ENCODE measurements around the gene ANKS1A.
"Not testable (repeated sequence)": the region's sequence is repeated elsewhere in the genome, so short reads cannot be mapped to it uniquely, and the experiment has no call there.

ANKS1A gene

DNA sequence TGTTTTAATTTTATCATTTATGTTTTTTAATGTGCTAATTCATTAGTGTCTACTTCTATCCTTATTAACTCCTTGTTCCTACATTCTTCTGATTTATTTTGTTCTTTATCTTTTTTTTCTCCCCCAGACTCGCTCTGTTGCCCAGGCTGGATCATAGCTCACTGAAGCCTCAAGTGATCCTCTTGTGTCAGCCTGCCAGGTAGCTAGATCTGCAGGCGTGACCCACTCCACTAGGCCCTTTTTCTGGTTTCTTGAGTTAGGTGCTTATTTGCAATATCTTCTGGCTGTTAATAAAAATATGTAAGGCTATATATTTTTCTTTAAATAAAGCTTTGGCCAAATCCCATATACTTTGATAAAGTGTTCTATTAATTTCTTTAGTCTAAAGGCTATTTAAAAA, 4.1 kb upstream of the ANKS1A start:
- DNase-seq (ENCODE audit: low read depth, low spot score), result no peak
- Histone ChIP-seq H3K36me3 (ENCODE audit: control insufficient read depth, insufficient read depth, low read length) (no peaks in the 10 kb centered on the region), H3K9me3 (ENCODE audit: control insufficient read depth, insufficient read depth, low read length) (no peaks in the 10 kb centered on the region), H3K4me1 (ENCODE audit: control insufficient read depth, insufficient read depth, low read length) (no peaks in the 10 kb centered on the region), H3K27ac (ENCODE audit: low read length) (no peak overlapping the region), H3K27me3 (ENCODE audit: control insufficient read depth, insufficient read depth, low read length) (no peaks in the 10 kb centered on the region), H3K4me3 (ENCODE audit: low read length) (no peak overlapping the region)
- no CpG with 5 or more reads among the region's 2 CpGs for WGBS (ENCODE audit: insufficient coverage, insufficient read length)

DNA sequence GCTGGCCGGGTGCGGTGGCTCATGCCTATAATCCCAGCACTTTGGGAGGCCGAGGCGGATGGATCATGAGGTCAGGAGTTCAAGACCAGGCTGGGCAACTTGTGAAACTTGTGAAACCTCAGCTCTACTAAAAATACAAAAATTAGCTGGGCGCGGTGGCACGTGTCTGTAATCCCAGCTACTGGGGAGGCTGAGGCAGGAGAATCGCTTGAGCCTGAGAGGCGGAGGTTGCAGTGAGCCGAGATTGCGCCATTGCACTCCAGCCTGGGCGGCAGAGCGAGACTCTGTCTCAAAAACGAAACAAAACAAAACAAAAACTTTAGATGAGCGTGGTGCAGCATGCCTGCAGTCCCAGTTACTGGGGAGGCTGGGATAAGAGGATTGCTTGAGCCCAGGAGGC, 3.2 kb upstream of the ANKS1A start:
- not testable (repeated sequence) for H3K27ac ChIP-seq (ENCODE audit: low read length); H3K9me3 ChIP-seq (ENCODE audit: control insufficient read depth, insufficient read depth, low read length); DNase-seq (ENCODE audit: low read depth, low spot score); H3K4me1 ChIP-seq (ENCODE audit: control insufficient read depth, insufficient read depth, low read length); H3K27me3 ChIP-seq (ENCODE audit: control insufficient read depth, insufficient read depth, low read length); H3K4me3 ChIP-seq (ENCODE audit: low read length); H3K36me3 ChIP-seq (ENCODE audit: control insufficient read depth, insufficient read depth, low read length)
- no CpG with 5 or more reads among the region's 15 CpGs for WGBS (ENCODE audit: insufficient coverage, insufficient read length)

DNA sequence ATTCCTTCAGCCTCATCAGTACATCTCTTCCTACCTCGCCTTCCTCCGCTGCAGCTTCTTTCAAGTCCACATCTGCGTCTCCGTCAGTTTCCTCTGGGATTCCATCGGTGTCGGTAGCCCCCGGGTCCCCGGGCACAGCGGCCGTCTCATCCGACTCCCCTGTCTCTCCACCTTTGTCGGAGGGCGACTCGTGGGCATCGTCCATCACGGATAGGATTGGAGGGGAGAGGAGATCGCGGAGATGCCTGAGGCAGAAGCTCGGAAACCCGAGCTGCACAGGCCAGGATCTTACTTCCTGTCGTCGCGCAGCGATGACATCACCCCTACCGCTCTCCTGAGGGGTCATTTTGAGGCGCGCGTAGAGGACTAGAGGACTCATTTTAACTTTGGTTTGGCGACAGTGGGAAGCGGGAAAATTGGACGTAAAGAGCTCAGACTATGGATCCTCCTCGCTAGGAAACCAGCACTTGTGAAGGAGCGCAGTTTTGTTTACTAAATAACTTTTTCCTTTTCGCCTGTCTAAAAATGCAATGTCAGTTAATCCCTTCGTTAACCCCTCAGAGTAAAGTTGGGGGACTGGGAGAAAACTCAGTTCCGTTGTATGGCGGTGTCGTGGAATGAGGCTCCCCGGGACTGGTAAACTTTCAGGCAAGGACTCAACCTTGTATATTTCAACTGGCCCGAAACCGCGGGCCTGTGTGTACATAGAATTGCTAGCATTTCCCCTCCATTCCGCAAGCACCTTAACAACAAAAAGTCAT, 1.1 kb upstream of the ANKS1A start, which contains the start of gene TAF11:
Gene TAF11 (minus strand): TSS at position 290 of the 761 bp plus-strand sequence. CDS start 85 bp downstream, at position 205.
- no peaks in the 10 kb centered on the region for H3K27me3 ChIP-seq (ENCODE audit: control insufficient read depth, insufficient read depth, low read length)
- no peaks in the 10 kb centered on the region for H3K4me1 ChIP-seq (ENCODE audit: control insufficient read depth, insufficient read depth, low read length)
- no CpG with 5 or more reads among the region's 43 CpGs for WGBS (ENCODE audit: insufficient coverage, insufficient read length)
- H3K27ac ChIP-seq (ENCODE audit: low read length), result no peak within 1 kb of the TSS
- peak within 1 kb of the TSS; percentile 97 for H3K4me3 ChIP-seq (ENCODE audit: low read length)
- peak; percentile 78 for DNase-seq (ENCODE audit: low read depth, low spot score)
- no peaks in the 10 kb centered on the region for H3K36me3 ChIP-seq (ENCODE audit: control insufficient read depth, insufficient read depth, low read length)
- no peaks in the 10 kb centered on the region for H3K9me3 ChIP-seq (ENCODE audit: control insufficient read depth, insufficient read depth, low read length)

DNA sequence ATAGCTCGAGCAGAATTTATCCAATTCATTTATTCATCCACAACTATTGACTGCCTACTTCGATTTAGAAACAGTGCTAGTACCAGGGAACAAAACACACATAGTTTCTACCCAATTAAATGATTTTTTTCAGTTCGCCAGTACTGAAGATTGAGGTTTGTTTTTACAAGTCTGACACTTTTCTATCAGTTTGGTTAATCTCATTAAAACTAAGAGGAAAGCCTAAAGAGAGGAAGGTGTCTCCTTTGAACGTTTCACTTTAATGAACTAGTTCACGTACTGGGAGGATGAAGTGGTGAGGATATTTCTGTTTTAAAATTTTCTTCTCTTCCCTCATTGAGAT, 570 bp upstream of the ANKS1A start:
- no CpG with 5 or more reads among the region's 5 CpGs for WGBS (ENCODE audit: insufficient coverage, insufficient read length)
- H3K9me3 ChIP-seq (ENCODE audit: control insufficient read depth, insufficient read depth, low read length), result no peaks in the 10 kb centered on the region
- H3K4me3 ChIP-seq (ENCODE audit: low read length), result peak overlapping the region; percentile 97; the same call in 1 of the 2 replicates
- no peaks in the 10 kb centered on the region for H3K4me1 ChIP-seq (ENCODE audit: control insufficient read depth, insufficient read depth, low read length)
- no peak overlapping the region for H3K27ac ChIP-seq (ENCODE audit: low read length)
- no peaks in the 10 kb centered on the region for H3K27me3 ChIP-seq (ENCODE audit: control insufficient read depth, insufficient read depth, low read length)
- no peaks in the 10 kb centered on the region for H3K36me3 ChIP-seq (ENCODE audit: control insufficient read depth, insufficient read depth, low read length)
- no peak for DNase-seq (ENCODE audit: low read depth, low spot score)

DNA sequence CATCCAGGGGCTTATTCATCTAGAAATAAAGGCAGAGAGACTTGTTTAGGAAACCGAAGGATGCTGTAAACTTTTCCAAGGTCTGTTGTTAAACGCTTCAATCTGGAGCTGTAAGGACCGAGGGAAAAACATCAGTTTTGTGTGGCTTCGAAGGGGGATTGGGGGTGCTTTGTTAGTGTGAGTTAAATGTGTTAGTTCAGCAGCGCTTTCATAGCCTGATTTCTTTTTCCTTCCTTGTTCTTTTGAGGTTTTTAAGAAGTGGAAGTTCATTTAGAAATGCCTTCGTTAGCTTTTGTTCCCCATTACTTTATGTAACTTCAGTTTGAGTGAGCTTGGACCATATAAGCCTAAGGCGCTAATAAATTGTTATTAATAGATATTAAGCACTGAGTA, 1.5 kb downstream of the ANKS1A start:
- Histone ChIP-seq H3K9me3 (ENCODE audit: control insufficient read depth, insufficient read depth, low read length) (no peaks in the 10 kb centered on the region), H3K27ac (ENCODE audit: low read length) (no peak overlapping the region), H3K4me3 (ENCODE audit: low read length) (no peak overlapping the region; the same call in 1 of the 2 replicates), H3K27me3 (ENCODE audit: control insufficient read depth, insufficient read depth, low read length) (no peaks in the 10 kb centered on the region), H3K36me3 (ENCODE audit: control insufficient read depth, insufficient read depth, low read length) (no peaks in the 10 kb centered on the region), H3K4me1 (ENCODE audit: control insufficient read depth, insufficient read depth, low read length) (no peaks in the 10 kb centered on the region)
- no peak for DNase-seq (ENCODE audit: low read depth, low spot score)
- no CpG with 5 or more reads among the region's 7 CpGs for WGBS (ENCODE audit: insufficient coverage, insufficient read length)

DNA sequence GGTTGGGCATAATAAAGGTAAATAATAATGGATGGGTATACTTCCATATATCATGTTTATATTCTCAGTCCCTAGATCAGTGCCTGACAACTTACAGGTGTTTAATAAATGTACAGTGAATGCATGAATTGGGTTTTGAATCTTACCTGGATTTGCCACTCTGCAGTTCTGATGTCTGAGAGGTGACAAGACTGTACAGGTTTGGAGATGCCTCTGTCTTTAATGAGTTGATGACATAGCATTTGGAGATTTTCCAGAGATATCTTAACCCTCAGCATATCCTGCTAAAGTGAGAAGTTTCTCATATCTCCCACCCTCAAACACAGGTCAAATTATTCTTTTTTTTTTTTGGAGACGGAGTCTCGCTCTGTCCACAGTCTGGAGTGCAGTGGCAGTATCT, 2.2 kb downstream of the ANKS1A start:
- no peaks in the 10 kb centered on the region for H3K36me3 ChIP-seq (ENCODE audit: control insufficient read depth, insufficient read depth, low read length)
- WGBS (ENCODE audit: insufficient coverage, insufficient read length), result no CpG with 5 or more reads among the region's 2 CpGs
- no peak overlapping the region for H3K27ac ChIP-seq (ENCODE audit: low read length)
- H3K9me3 ChIP-seq (ENCODE audit: control insufficient read depth, insufficient read depth, low read length), result no peaks in the 10 kb centered on the region
- H3K27me3 ChIP-seq (ENCODE audit: control insufficient read depth, insufficient read depth, low read length), result no peaks in the 10 kb centered on the region
- H3K4me1 ChIP-seq (ENCODE audit: control insufficient read depth, insufficient read depth, low read length), result no peaks in the 10 kb centered on the region
- DNase-seq (ENCODE audit: low read depth, low spot score), result no peak
- no peak overlapping the region for H3K4me3 ChIP-seq (ENCODE audit: low read length)

DNA sequence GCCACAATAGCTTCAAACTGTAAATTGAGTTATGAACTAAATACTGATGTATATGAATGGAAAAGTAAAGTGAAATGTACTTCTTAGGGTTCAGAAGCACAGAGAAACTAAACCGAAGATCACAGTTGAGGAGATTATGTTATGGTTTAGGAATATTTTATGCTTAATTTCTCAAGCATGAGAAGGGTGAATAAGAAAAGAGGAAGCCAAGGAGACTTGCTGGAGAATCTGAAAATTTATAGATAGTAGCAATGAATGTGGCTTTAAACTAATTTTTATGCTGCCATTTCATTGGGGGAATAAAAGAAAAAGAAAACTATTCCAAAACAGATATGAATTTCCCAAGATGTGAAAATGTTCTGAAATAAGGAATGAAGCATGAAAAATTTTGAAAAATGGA, 5.6 kb downstream of the ANKS1A start:
- no CpG with 5 or more reads among the region's 1 CpG for WGBS (ENCODE audit: insufficient coverage, insufficient read length)
- no peaks in the 10 kb centered on the region for H3K27me3 ChIP-seq (ENCODE audit: control insufficient read depth, insufficient read depth, low read length)
- no peak overlapping the region for H3K27ac ChIP-seq (ENCODE audit: low read length)
- no peaks in the 10 kb centered on the region for H3K4me1 ChIP-seq (ENCODE audit: control insufficient read depth, insufficient read depth, low read length)
- no peaks in the 10 kb centered on the region for H3K36me3 ChIP-seq (ENCODE audit: control insufficient read depth, insufficient read depth, low read length)
- no peaks in the 10 kb centered on the region for H3K9me3 ChIP-seq (ENCODE audit: control insufficient read depth, insufficient read depth, low read length)
- no peak for DNase-seq (ENCODE audit: low read depth, low spot score)
- no peak overlapping the region for H3K4me3 ChIP-seq (ENCODE audit: low read length)

DNA sequence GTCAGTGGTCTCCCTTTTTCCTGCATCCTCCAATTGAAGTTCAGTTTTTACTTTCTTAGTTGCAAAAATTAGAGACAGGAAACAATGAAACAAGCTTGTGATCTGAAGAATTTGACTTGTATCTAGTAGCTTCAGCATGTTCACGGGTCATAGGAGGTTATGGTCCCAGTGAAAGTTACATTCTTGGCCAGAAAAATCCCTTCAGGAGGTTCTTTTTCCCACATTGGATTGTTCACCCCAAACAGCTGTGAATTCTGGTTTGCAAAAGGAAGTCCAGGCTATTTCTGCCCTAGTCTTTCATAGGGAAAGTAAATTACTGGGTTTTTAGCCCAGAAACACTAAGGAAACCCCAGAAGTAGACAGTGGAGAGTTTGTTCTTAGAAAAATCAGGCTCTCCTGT, 8.1 kb downstream of the ANKS1A start:
- H3K36me3 ChIP-seq (ENCODE audit: control insufficient read depth, insufficient read depth, low read length), result no peaks in the 10 kb centered on the region
- DNase-seq (ENCODE audit: low read depth, low spot score), result no peak
- no peaks in the 10 kb centered on the region for H3K27me3 ChIP-seq (ENCODE audit: control insufficient read depth, insufficient read depth, low read length)
- no peak overlapping the region for H3K4me3 ChIP-seq (ENCODE audit: low read length)
- no peaks in the 10 kb centered on the region for H3K9me3 ChIP-seq (ENCODE audit: control insufficient read depth, insufficient read depth, low read length)
- H3K4me1 ChIP-seq (ENCODE audit: control insufficient read depth, insufficient read depth, low read length), result no peaks in the 10 kb centered on the region
- H3K27ac ChIP-seq (ENCODE audit: low read length), result no peak overlapping the region
- no CpG with 5 or more reads among the region's 1 CpG for WGBS (ENCODE audit: insufficient coverage, insufficient read length)

DNA sequence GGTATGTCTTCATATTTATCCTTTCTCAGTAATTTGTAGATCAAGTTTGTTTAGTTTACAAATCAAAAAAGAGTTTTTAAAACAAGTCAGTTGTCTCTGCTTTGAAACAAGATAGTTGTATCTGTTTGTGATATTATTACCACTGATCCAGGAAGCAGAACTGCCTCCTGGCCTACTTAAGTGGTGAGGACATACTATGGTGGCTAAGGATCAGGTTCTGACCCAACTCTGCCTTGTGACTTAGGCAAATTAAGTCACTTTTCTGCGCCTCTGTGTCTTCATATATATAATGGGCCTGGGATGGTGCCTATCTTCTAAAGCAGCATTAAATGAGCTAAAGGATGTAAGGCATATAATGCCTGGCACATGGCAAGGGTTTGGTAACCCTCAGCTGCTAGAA, 8.7 kb downstream of the ANKS1A start:
- H3K4me1 ChIP-seq (ENCODE audit: control insufficient read depth, insufficient read depth, low read length), result no peaks in the 10 kb centered on the region
- WGBS (ENCODE audit: insufficient coverage, insufficient read length), result no CpG with 5 or more reads among the region's 1 CpG
- no peak for DNase-seq (ENCODE audit: low read depth, low spot score)
- no peak overlapping the region for H3K27ac ChIP-seq (ENCODE audit: low read length)
- H3K9me3 ChIP-seq (ENCODE audit: control insufficient read depth, insufficient read depth, low read length), result no peaks in the 10 kb centered on the region
- H3K4me3 ChIP-seq (ENCODE audit: low read length), result no peak overlapping the region
- no peaks in the 10 kb centered on the region for H3K27me3 ChIP-seq (ENCODE audit: control insufficient read depth, insufficient read depth, low read length)
- H3K36me3 ChIP-seq (ENCODE audit: control insufficient read depth, insufficient read depth, low read length), result no peaks in the 10 kb centered on the region

DNA sequence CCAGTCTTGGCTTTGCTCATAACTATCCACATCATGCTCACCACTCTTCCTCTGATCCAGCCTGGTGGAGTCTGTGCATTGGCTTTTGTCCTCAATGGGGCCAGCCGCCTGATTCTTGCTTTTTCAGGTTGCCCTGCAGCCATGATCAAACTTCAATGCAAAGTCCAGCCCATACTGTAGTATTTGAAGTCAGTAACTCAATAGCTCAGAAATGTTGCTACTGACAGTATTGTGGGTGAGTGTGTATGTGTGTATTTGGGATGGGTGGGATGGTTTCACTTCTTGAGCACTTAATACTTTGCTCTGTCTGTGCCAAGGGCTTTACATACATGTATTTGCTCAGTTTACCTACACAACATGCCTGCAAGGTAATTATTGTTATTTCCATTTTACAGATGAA, 10.7 kb downstream of the ANKS1A start:
- H3K4me3 ChIP-seq (ENCODE audit: low read length); H3K4me1 ChIP-seq (ENCODE audit: control insufficient read depth, insufficient read depth, low read length); H3K9me3 ChIP-seq (ENCODE audit: control insufficient read depth, insufficient read depth, low read length); H3K27me3 ChIP-seq (ENCODE audit: control insufficient read depth, insufficient read depth, low read length); DNase-seq (ENCODE audit: low read depth, low spot score); H3K27ac ChIP-seq (ENCODE audit: low read length); H3K36me3 ChIP-seq (ENCODE audit: control insufficient read depth, insufficient read depth, low read length): not testable (repeated sequence)
- no CpG with 5 or more reads among the region's 1 CpG for WGBS (ENCODE audit: insufficient coverage, insufficient read length)

DNA sequence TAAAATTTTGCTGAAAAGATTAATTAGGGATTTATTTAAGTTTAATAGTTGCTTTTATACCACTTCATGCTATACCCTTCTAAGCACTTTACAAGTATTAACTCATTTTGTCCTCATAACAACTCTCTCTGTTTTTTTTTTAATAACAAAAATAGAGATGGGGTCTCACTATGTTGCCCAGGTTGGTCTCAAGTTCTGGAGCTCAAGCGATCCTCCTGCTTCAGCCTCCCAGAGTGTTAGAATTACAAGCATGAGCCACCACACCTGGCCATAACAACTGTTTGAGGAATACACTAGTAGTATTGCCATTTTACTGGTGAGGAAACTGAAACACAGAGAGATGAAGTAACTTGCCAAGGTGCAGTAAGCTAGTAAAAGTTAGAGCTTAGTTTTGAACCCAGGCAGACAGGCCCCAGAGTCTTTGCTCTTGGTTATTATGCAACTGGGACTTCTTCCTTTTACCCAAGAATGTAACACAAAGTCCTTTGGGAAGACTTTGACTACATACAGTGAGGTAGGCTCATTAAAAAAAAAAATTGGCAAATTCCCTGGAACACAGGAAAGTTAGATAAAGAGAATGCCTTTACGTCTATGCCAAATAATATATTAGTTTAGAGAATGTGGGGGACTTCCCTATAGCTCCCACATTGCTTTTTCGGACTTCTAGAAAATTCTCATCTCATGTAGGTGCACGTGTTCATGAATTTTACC, 11.4 kb downstream of the ANKS1A start:
- H3K27ac ChIP-seq (ENCODE audit: low read length), result no peak overlapping the region
- H3K9me3 ChIP-seq (ENCODE audit: control insufficient read depth, insufficient read depth, low read length), result no peaks in the 10 kb centered on the region
- no peaks in the 10 kb centered on the region for H3K4me1 ChIP-seq (ENCODE audit: control insufficient read depth, insufficient read depth, low read length)
- no peak for DNase-seq (ENCODE audit: low read depth, low spot score)
- no CpG with 5 or more reads among the region's 4 CpGs for WGBS (ENCODE audit: insufficient coverage, insufficient read length)
- H3K27me3 ChIP-seq (ENCODE audit: control insufficient read depth, insufficient read depth, low read length), result no peaks in the 10 kb centered on the region
- no peaks in the 10 kb centered on the region for H3K36me3 ChIP-seq (ENCODE audit: control insufficient read depth, insufficient read depth, low read length)
- no peak overlapping the region for H3K4me3 ChIP-seq (ENCODE audit: low read length)

Measured in iPS DF 6.9 (cell line).